HG02840 (cell line): ENCODE data around the gene NDE1.
A peak's percentile ranks its signal among the peaks of the same experiment; 100 is the strongest.
"Not testable (repeated sequence)": the region's sequence is repeated elsewhere in the genome, so short reads cannot be mapped to it uniquely, and the experiment has no call there.

Source experiments
- ATAC-seq: cut with Tn5 transposase; IDR thresholded peaks from one replicate; pipeline ENCODE4 v1.9.1; 2021; ENCODE audit warnings: mild to moderate bottlenecking, moderate library complexity, moderate number of reproducible peaks; ENCODE audit not compliant: unreplicated experiment, low FRiP score

Gene NDE1

GRCh38 chr16:15620611-15621195, 29.3 kb upstream of the NDE1 start:
- no peak for ATAC-seq

- no peak for ATAC-seq
Observed at GRCh38 chr16:15621456-15621855, 28.6 kb upstream of the NDE1 start.

GRCh38 chr16:15621889-15622288, 28.2 kb upstream of the NDE1 start:
- ATAC-seq: no peak

GRCh38 chr16:15631730-15632409, 18.2 kb upstream of the NDE1 start:
- ATAC-seq: no peak

- ATAC-seq: no peak
Observed at GRCh38 chr16:15635926-15636325, 14.1 kb upstream of the NDE1 start.

- no peak for ATAC-seq
Observed at GRCh38 chr16:15636392-15636873, 13.6 kb upstream of the NDE1 start.

- ATAC-seq: no peak
Observed at GRCh38 chr16:15639061-15639568, 10.9 kb upstream of the NDE1 start.

- ATAC-seq: no peak
Observed at GRCh38 chr16:15640966-15641365, 9.1 kb upstream of the NDE1 start.

- no peak for ATAC-seq
Observed at GRCh38 chr16:15641753-15642556, 8.1 kb upstream of the NDE1 start.

- peak; percentile 47 for ATAC-seq
Observed at GRCh38 chr16:15642557-15643047, 7.4 kb upstream of the NDE1 start.

- peak; percentile 53 for ATAC-seq
Observed at GRCh38 chr16:15643048-15643945, 6.7 kb upstream of the NDE1 start, which contains the start of gene MARF1. MARF1 (minus strand) TSS chr16:15643154; CDS start chr16:15639233, 3,921 bp downstream.

- ATAC-seq: no peak
Observed at GRCh38 chr16:15643946-15644250, 6.1 kb upstream of the NDE1 start.

GRCh38 chr16:15644267-15644961, 5.6 kb upstream of the NDE1 start:
- no peak for ATAC-seq

GRCh38 chr16:15644962-15645465, 5.0 kb upstream of the NDE1 start:
- not testable (repeated sequence) for ATAC-seq

- not testable (repeated sequence) for ATAC-seq
Observed at GRCh38 chr16:15646557-15647293, 3.3 kb upstream of the NDE1 start.

- ATAC-seq: no peak
Observed at GRCh38 chr16:15647294-15648014, 2.6 kb upstream of the NDE1 start.

- ATAC-seq: no peak
Observed at GRCh38 chr16:15648135-15648730, 1.8 kb upstream of the NDE1 start.

GRCh38 chr16:15649311-15649710, 734 bp upstream of the NDE1 start:
- not testable (repeated sequence) for ATAC-seq
